ENCODE results near the gene FGD1.

GRCh38 chrX:54407266-54407665, 88.8 kb downstream of the FGD1 start:
- TF ChIP-seq POLR2A (IDR thresholded peaks at IDR 0.05): no peak
- TF ChIP-seq, protein P1, sequence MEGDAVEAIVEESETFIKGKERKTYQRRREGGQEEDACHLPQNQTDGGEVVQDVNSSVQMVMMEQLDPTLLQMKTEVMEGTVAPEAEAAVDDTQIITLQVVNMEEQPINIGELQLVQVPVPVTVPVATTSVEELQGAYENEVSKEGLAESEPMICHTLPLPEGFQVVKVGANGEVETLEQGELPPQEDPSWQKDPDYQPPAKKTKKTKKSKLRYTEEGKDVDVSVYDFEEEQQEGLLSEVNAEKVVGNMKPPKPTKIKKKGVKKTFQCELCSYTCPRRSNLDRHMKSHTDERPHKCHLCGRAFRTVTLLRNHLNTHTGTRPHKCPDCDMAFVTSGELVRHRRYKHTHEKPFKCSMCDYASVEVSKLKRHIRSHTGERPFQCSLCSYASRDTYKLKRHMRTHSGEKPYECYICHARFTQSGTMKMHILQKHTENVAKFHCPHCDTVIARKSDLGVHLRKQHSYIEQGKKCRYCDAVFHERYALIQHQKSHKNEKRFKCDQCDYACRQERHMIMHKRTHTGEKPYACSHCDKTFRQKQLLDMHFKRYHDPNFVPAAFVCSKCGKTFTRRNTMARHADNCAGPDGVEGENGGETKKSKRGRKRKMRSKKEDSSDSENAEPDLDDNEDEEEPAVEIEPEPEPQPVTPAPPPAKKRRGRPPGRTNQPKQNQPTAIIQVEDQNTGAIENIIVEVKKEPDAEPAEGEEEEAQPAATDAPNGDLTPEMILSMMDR (IDR thresholded peaks at IDR 0.05): no peak
